Vagina (tissue), 2 donors: ENCODE measurements around the gene KRTAP10-7.

ENCODE experiments used
- POLR2AphosphoS5 ChIP-seq, 2 donors: sonication (generic); formaldehyde crosslinking; IDR thresholded peaks; one replicate each; pipeline ENCODE4 v1.9.0; 2017; ENCODE audit warnings: antibody characterized with exemption in 2 of 2, mild to moderate bottlenecking in 2 of 2, low read depth in 1 of 2; ENCODE audit not compliant: insufficient read depth in 1 of 2
- TF ChIP-seq, protein P1 (sequence below), 3 experiments: fragments of 450-650 bp in 2 of 3; fragments of 200-600 bp in 1 of 3; sonication (generic) in 1 of 3; IDR thresholded peaks; one replicate each; pipeline ENCODE4 v1.5.1; 2017 to 2019; ENCODE audit warnings: antibody characterized with exemption in 3 of 3, mild to moderate bottlenecking in 2 of 3, moderate library complexity in 2 of 3

DNA sequence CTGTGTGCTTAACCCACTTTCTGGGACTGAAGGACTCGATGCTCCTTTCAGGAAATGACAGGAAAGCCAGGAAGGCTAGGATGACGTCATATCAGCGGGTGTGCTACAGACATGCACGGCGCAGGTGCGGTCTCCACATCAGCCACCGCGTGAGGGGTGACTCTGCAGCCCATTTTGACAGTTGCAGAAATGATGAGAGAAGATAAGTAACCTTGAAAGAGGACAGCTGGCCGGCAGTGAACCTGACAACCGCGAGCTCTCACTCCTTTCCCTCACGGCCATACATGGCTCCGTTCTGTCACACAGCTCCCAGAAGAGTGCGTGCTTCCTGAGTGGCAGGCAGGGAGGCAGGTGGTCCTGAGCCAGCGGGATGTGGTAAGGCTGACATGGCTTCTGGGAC lies 18.3 kb upstream of the KRTAP10-7 start:
- TF ChIP-seq, protein P1, sequence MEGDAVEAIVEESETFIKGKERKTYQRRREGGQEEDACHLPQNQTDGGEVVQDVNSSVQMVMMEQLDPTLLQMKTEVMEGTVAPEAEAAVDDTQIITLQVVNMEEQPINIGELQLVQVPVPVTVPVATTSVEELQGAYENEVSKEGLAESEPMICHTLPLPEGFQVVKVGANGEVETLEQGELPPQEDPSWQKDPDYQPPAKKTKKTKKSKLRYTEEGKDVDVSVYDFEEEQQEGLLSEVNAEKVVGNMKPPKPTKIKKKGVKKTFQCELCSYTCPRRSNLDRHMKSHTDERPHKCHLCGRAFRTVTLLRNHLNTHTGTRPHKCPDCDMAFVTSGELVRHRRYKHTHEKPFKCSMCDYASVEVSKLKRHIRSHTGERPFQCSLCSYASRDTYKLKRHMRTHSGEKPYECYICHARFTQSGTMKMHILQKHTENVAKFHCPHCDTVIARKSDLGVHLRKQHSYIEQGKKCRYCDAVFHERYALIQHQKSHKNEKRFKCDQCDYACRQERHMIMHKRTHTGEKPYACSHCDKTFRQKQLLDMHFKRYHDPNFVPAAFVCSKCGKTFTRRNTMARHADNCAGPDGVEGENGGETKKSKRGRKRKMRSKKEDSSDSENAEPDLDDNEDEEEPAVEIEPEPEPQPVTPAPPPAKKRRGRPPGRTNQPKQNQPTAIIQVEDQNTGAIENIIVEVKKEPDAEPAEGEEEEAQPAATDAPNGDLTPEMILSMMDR (IDR thresholded peaks at IDR 0.05) = no peak
- no peak for TF ChIP-seq POLR2AphosphoS5 (IDR thresholded peaks at IDR 0.05; ENCODE audit: insufficient read depth in 1 of 2, low read depth in 1 of 2)
